A549 (cell line): ENCODE data around the gene C11orf58. TPM values are rescaled to one million over a fixed set of nuclear protein-coding genes. Genes with fewer than 3 reads are reported as not detected.

ENCODE experiments used
- ATAC-seq, 2 experiments: fragments of 200-7000 bp in 1 of 2; fragments of >200 bp in 1 of 2; cut with Nextera tagmentation in 1 of 2; cut with Tn5 transposase in 1 of 2; 3 replicates each; pipeline versions ENCODE4 v1.8.0 to v1.9.1; 2018 to 2020; ENCODE audit warnings: mild to moderate bottlenecking in 1 of 2, moderate library complexity in 1 of 2
- CTCF ChIA-PET: fragments of 300-600 bp; sonication (Branson Sonifier 250); formaldehyde crosslinking; extraction: SDS; loops from one replicate; lab custom pipeline; 2021; ENCODE audit warnings: antibody characterized with exemption, inconsistent platforms; lab: Yijun Ruan, JAX
- POLR2A ChIA-PET: fragments of 350-600 bp; formaldehyde crosslinking; extraction: SDS; loops from one replicate; lab custom pipeline; 2021; ENCODE audit warnings: antibody characterized with exemption, inconsistent platforms; lab: Yijun Ruan, JAX
- DNase-seq, 2 experiments: peaks; one replicate each; pipeline versions ENCODE4 v3.0.0 to v3.0.0-alpha.2; 2011 to 2016; ENCODE audit warnings: low read depth in 1 of 2, low spot score in 1 of 2
- FAIRE-seq: peaks from 2 replicates; lab custom pipeline; 2011; peaks lifted over from hg19 to GRCh38; lab: Jason Lieb, UNC
- H3K27ac ChIP-seq, 2 experiments: fragments of >200 bp; sonication (Bioruptor Twin); formaldehyde crosslinking; 3 replicates each; pipeline ENCODE4 v1.5.1; 2016 to 2017
- H3K4me1 ChIP-seq: fragments of >200 bp; sonication (Bioruptor Twin); formaldehyde crosslinking; 3 replicates; pipeline ENCODE4 v1.6.1; 2016
- H3K4me2 ChIP-seq: fragments of >200 bp; sonication (Bioruptor Twin); formaldehyde crosslinking; 3 replicates; pipeline ENCODE4 v1.6.1; 2016
- H3K4me3 ChIP-seq: fragments of >200 bp; sonication (Bioruptor Twin); formaldehyde crosslinking; 3 replicates; pipeline ENCODE4 v1.5.1; 2016
- H3K9me3 ChIP-seq: fragments of >200 bp; sonication (Bioruptor Twin); formaldehyde crosslinking; 3 replicates; pipeline ENCODE4 v1.6.1; 2016
- ATOH8 ChIP-seq: fragments of 250-450 bp; sonication (Bioruptor Pico); IDR thresholded peaks from 2 replicates; pipeline ENCODE4 v1.5.0; 2020; ENCODE audit warnings: low read depth, mild to moderate bottlenecking, moderate library complexity
- BCL3 ChIP-seq: fragments of >200 bp; sonication (Bioruptor Twin); formaldehyde crosslinking; IDR thresholded peaks from 3 replicates; pipeline ENCODE4 v1.6.1; 2016
- CBX2 ChIP-seq: fragments of 200-600 bp; sonication (generic); IDR thresholded peaks from 2 replicates; pipeline ENCODE4 v1.6.1; 2016; ENCODE audit warnings: low read depth, mild to moderate bottlenecking, borderline replicate concordance
- CBX8 ChIP-seq: fragments of 200-600 bp; sonication (generic); IDR thresholded peaks from 2 replicates; pipeline ENCODE4 v1.6.1; 2016
- CEBPB ChIP-seq, 2 experiments: fragments of >200 bp in 1 of 2; sonication (Bioruptor Twin) in 1 of 2; formaldehyde crosslinking in 1 of 2; IDR thresholded peaks; 2 replicates each; pipeline ENCODE4 v1.6.1; 2012 to 2016
- CHD2 ChIP-seq: fragments of 150-350 bp; IDR thresholded peaks from 2 replicates; pipeline ENCODE4 v1.6.1; 2014; ENCODE audit warnings: low read length; ENCODE audit not compliant: partially characterized antibody
- CHD4 ChIP-seq: fragments of 200-600 bp; sonication (generic); IDR thresholded peaks from 2 replicates; pipeline ENCODE4 v1.6.1; 2016; ENCODE audit warnings: antibody characterized with exemption, mild to moderate bottlenecking, borderline replicate concordance
- EHF ChIP-seq: fragments of 250-450 bp; sonication (Bioruptor Pico); IDR thresholded peaks from 2 replicates; pipeline ENCODE4 v1.5.0; 2020; ENCODE audit warnings: mild to moderate bottlenecking
- EHMT2 ChIP-seq: fragments of 200-600 bp; sonication (generic); IDR thresholded peaks from 2 replicates; pipeline ENCODE4 v1.6.1; 2016; ENCODE audit warnings: antibody characterized with exemption, low read depth, mild to moderate bottlenecking, moderate library complexity
- FOSB ChIP-seq: fragments of 250-450 bp; sonication (Bioruptor Pico); IDR thresholded peaks from 2 replicates; pipeline ENCODE4 v1.5.0; 2020; ENCODE audit warnings: mild to moderate bottlenecking, moderate library complexity
- GATA3 ChIP-seq: IDR thresholded peaks from 2 replicates; pipeline ENCODE4 v1.6.1; 2012; ENCODE audit warnings: borderline replicate concordance
- HEYL ChIP-seq: fragments of 250-450 bp; sonication (Bioruptor Pico); IDR thresholded peaks from 2 replicates; pipeline ENCODE4 v1.8.0; 2021; ENCODE audit warnings: mild to moderate bottlenecking, moderate library complexity
- HOXA7 ChIP-seq: fragments of 250-450 bp; sonication (Bioruptor Pico); IDR thresholded peaks from 2 replicates; pipeline ENCODE4 v1.5.0; 2020; ENCODE audit warnings: mild to moderate bottlenecking, moderate library complexity
- JUNB ChIP-seq: fragments of >200 bp; sonication (Bioruptor Twin); formaldehyde crosslinking; IDR thresholded peaks from 2 replicates; pipeline ENCODE4 v1.6.1; 2016
- MYC ChIP-seq: IDR thresholded peaks from 2 replicates; pipeline ENCODE4 v1.6.1; 2012; ENCODE audit warnings: mild to moderate bottlenecking, inconsistent platforms, low read length, improper control_type of control experiment, borderline replicate concordance
- NPAS2 ChIP-seq: fragments of 250-450 bp; sonication (Bioruptor Pico); IDR thresholded peaks from 2 replicates; pipeline ENCODE4 v1.8.0; 2022; ENCODE audit warnings: mild to moderate bottlenecking, moderate library complexity, borderline replicate concordance
- NR3C1 ChIP-seq: fragments of >200 bp; sonication (Bioruptor Twin); formaldehyde crosslinking; IDR thresholded peaks from 3 replicates; pipeline ENCODE4 v1.6.1; 2017
- RCOR1 ChIP-seq: fragments of 150-350 bp; IDR thresholded peaks from 2 replicates; pipeline ENCODE4 v1.6.1; 2014; ENCODE audit warnings: antibody characterized with exemption, low read length, low read depth
- RFX5 ChIP-seq: fragments of 450-650 bp; IDR thresholded peaks from 2 replicates; pipeline ENCODE4 v1.7.1; 2014; ENCODE audit warnings: antibody characterized with exemption, mild to moderate bottlenecking, moderate library complexity
- TFCP2L1 ChIP-seq: fragments of 250-450 bp; sonication (Bioruptor Pico); IDR thresholded peaks from 2 replicates; pipeline ENCODE4 v1.5.0; 2021; ENCODE audit warnings: mild to moderate bottlenecking
- TP53 ChIP-seq: fragments of 250-450 bp; sonication (Bioruptor Pico); IDR thresholded peaks from 2 replicates; pipeline ENCODE4 v1.5.0; 2021; ENCODE audit warnings: mild to moderate bottlenecking, moderate library complexity
- USF2 ChIP-seq: fragments of 450-650 bp; IDR thresholded peaks from 2 replicates; pipeline ENCODE4 v1.6.1; 2014; ENCODE audit warnings: antibody characterized with exemption
- WGBS: methylation state at CpG from one replicate; pipeline ENCODE4 v1.1.6; 2017; ENCODE audit errors: missing lambda C conversion rate; 5-methylcytosine and 5-hydroxymethylcytosine counted together
- polyA plus RNA-seq, 4 experiments: library from polyadenylated mRNA; depleted of rRNA in 3 of 4; stranded (reverse); fragments of >200 nt; fragmentation: RNase III in 1 of 4; extraction: RNeasy Plus Mini Kit Qiagen cat#74134 plus additional on column Dnase treatment in 1 of 4; gene quantifications; 2 replicates in 3 of 4; 3 replicates in 1 of 4; pipeline ENCODE4 v1.2.3, GENCODE V29; 2011 to 2017

C11orf58 gene
- polyA plus RNA-seq, 2 of the 4 experiments (the other 2 are of a cell fraction): 342 to 467 TPM

GRCh38 chr11:16690086-16690485, 48.4 kb upstream of the C11orf58 start (continued):
- TF ChIP-seq TFCP2L1 (no peak), USF2 (no peak), EHF (CRISPR knock-in tag) (no peak), EHMT2 (no peak), CBX8 (no peak), HEYL (CRISPR knock-in tag) (no peak), NPAS2 (CRISPR knock-in tag) (no peak)

GRCh38 chr11:16703795-16704194, 34.7 kb upstream of the C11orf58 start:
- H3K27ac ChIP-seq: no peak overlapping the region
- peak; percentile 59 for FAIRE-seq
- ATAC-seq: no peak
- ChIA-PET POLR2A (no interaction called here), CTCF (no interaction called here)
- no peak overlapping the region for H3K4me2 ChIP-seq
- H3K4me3 ChIP-seq: no peak overlapping the region
- no peaks in the 10 kb centered on the region for H3K4me1 ChIP-seq
- no peak for DNase-seq
- H3K9me3 ChIP-seq: no peaks in the 10 kb centered on the region
- TF ChIP-seq CBX8: no peak
- TF ChIP-seq NR3C1: no peak
- no peak for TF ChIP-seq TP53
- TF ChIP-seq CBX2: no peak
- TF ChIP-seq HOXA7 (CRISPR knock-in tag): no peak
- no peak for TF ChIP-seq CHD4
- no peak for TF ChIP-seq JUNB
- TF ChIP-seq RFX5: no peak
- no peak for TF ChIP-seq GATA3
- TF ChIP-seq USF2: no peak
- no peak for TF ChIP-seq FOSB

- Histone ChIP-seq H3K4me1 (no peaks in the 10 kb centered on the region), H3K27ac (no peak overlapping the region), H3K9me3 (no peaks in the 10 kb centered on the region), H3K4me3 (no peak overlapping the region), H3K4me2 (no peak overlapping the region)
- no peak for DNase-seq
- no peak for FAIRE-seq
- TF ChIP-seq MYC (no peak), RCOR1 (no peak), EHMT2 (no peak), CHD2 (no peak)
- no peak for ATAC-seq
- WGBS: 3% methylated on average over 1 of the region's 1 CpG
- ChIA-PET POLR2A (no interaction called here), CTCF (no interaction called here)
Measured at GRCh38 chr11:16713594-16713993, 24.9 kb upstream of the C11orf58 start.

GRCh38 chr11:16722581-16723344, 15.7 kb upstream of the C11orf58 start:
- ATAC-seq (no peak), DNase-seq (no peak), FAIRE-seq (no peak)
- no peaks in the 10 kb centered on the region for H3K9me3 ChIP-seq
- no peaks in the 10 kb centered on the region for H3K4me1 ChIP-seq
- POLR2A ChIA-PET: no interaction called here
- TF ChIP-seq BCL3: no peak
- TF ChIP-seq CHD4: no peak
- TF ChIP-seq ATOH8 (CRISPR knock-in tag): no peak
- no peak for TF ChIP-seq TFCP2L1
- TF ChIP-seq CEBPB (IDR thresholded peaks at IDR 0.05): no peak
- no peak for TF ChIP-seq HEYL (CRISPR knock-in tag)
- 33% methylated on average over 3 of the region's 3 CpGs for WGBS
- no peak overlapping the region for H3K27ac ChIP-seq
- no peak overlapping the region for H3K4me3 ChIP-seq
- H3K4me2 ChIP-seq: no peak overlapping the region
- CTCF ChIA-PET: no interaction called here
